Large intestine (tissue), 3 donors: ENCODE results near the gene FLYWCH1. TPM values are rescaled to one million over a fixed set of nuclear protein-coding genes. Genes with fewer than 3 reads are reported as not detected.

Source experiments
- DNase-seq, 2 donors: peaks; one replicate each; pipeline versions ENCODE4 v3.0.0 to v3.0.0-alpha.2; 2013
- H3K27ac ChIP-seq: one replicate; pipeline ENCODE4 v1.5.1; 2013; ENCODE audit warnings: low read length
- H3K27me3 ChIP-seq: 2 replicates; pipeline ENCODE4 v1.6.1; 2013; ENCODE audit warnings: low read length; ENCODE audit not compliant: control insufficient read depth, insufficient read depth
- H3K36me3 ChIP-seq: 2 replicates; pipeline ENCODE4 v1.6.1; 2013; ENCODE audit warnings: low read length; ENCODE audit not compliant: control insufficient read depth, insufficient read depth
- H3K4me1 ChIP-seq: one replicate; pipeline ENCODE4 v1.6.1; 2013; ENCODE audit warnings: low read length; ENCODE audit not compliant: control insufficient read depth, insufficient read depth
- H3K4me3 ChIP-seq: one replicate; pipeline ENCODE4 v1.5.1; 2013; ENCODE audit warnings: low read length
- H3K9me3 ChIP-seq: one replicate; pipeline ENCODE4 v1.6.1; 2013; ENCODE audit warnings: mild to moderate bottlenecking, low read depth, low read length, moderate library complexity; ENCODE audit not compliant: control insufficient read depth
- WGBS: methylation state at CpG from one replicate; pipeline ENCODE4 v1.1.5; 2013; ENCODE audit warnings: low lambda C conversion rate; ENCODE audit not compliant: insufficient coverage; 5-methylcytosine and 5-hydroxymethylcytosine counted together
- polyA plus RNA-seq: library from polyadenylated mRNA; unstranded; fragments of 120-200 nt; gene quantifications from one replicate; pipeline ENCODE4 v1.2.1, GENCODE V29; 2013

FLYWCH1 gene
- polyA plus RNA-seq, 1 donor, result 22.0 TPM

GRCh38 chr16:2985462-2985861, 73.7 kb downstream of the FLYWCH1 start:
- no peaks in the 10 kb centered on the region for H3K36me3 ChIP-seq
- no peak overlapping the region for H3K4me3 ChIP-seq
- no peak for DNase-seq
- no CpG with 5 or more reads among the region's 9 CpGs for WGBS
- no peaks in the 10 kb centered on the region for H3K9me3 ChIP-seq
- peaks cover 5% of the 10 kb centered on the region for H3K4me1 ChIP-seq
- no peak overlapping the region for H3K27ac ChIP-seq
- H3K27me3 ChIP-seq, result no peaks in the 10 kb centered on the region

- H3K27ac ChIP-seq, result no peak overlapping the region
- no peak for DNase-seq
- no peak overlapping the region for H3K4me3 ChIP-seq
- H3K27me3 ChIP-seq, result no peaks in the 10 kb centered on the region
- no peaks in the 10 kb centered on the region for H3K9me3 ChIP-seq
- no peaks in the 10 kb centered on the region for H3K36me3 ChIP-seq
- WGBS, result no CpG with 5 or more reads among the region's 15 CpGs
- H3K4me1 ChIP-seq, result peaks cover 3% of the 10 kb centered on the region
Observed at GRCh38 chr16:2985893-2986355, 74.2 kb downstream of the FLYWCH1 start.

- Histone ChIP-seq H3K4me1 (no peaks in the 10 kb centered on the region), H3K9me3 (no peaks in the 10 kb centered on the region), H3K4me3 (no peak overlapping the region)
Observed at GRCh38 chr16:2986623-2987188, 75.0 kb downstream of the FLYWCH1 start.

GRCh38 chr16:2987286-2987685, 75.6 kb downstream of the FLYWCH1 start:
- Histone ChIP-seq H3K27ac (no peak overlapping the region), H3K9me3 (no peaks in the 10 kb centered on the region), H3K4me1 (no peaks in the 10 kb centered on the region), H3K36me3 (no peaks in the 10 kb centered on the region), H3K4me3 (no peak overlapping the region), H3K27me3 (no peaks in the 10 kb centered on the region)
- no peak for DNase-seq
- WGBS, result no CpG with 5 or more reads among the region's 9 CpGs

More at GRCh38 chr16:2986623-2987188, 75.0 kb downstream of the FLYWCH1 start:
- H3K27me3 ChIP-seq, result no peaks in the 10 kb centered on the region
- no peak overlapping the region for H3K27ac ChIP-seq
- no CpG with 5 or more reads among the region's 17 CpGs for WGBS
- no peaks in the 10 kb centered on the region for H3K36me3 ChIP-seq
- no peak for DNase-seq

- H3K4me3 ChIP-seq, result no peak overlapping the region
- H3K27ac ChIP-seq, result no peak overlapping the region
- H3K36me3 ChIP-seq, result no peaks in the 10 kb centered on the region
- H3K4me1 ChIP-seq, result no peaks in the 10 kb centered on the region
- H3K9me3 ChIP-seq, result no peaks in the 10 kb centered on the region
- DNase-seq, result no peak
- no CpG with 5 or more reads among the region's 8 CpGs for WGBS
- H3K27me3 ChIP-seq, result no peaks in the 10 kb centered on the region
Observed at GRCh38 chr16:2987833-2988232, 76.1 kb downstream of the FLYWCH1 start.

GRCh38 chr16:2988590-2989099, 76.9 kb downstream of the FLYWCH1 start:
- Histone ChIP-seq H3K27ac (no peak overlapping the region), H3K9me3 (no peaks in the 10 kb centered on the region), H3K27me3 (no peaks in the 10 kb centered on the region), H3K4me3 (no peak overlapping the region), H3K36me3 (no peaks in the 10 kb centered on the region), H3K4me1 (no peaks in the 10 kb centered on the region)
- WGBS, result no CpG with 5 or more reads among the region's 8 CpGs
- DNase-seq, result no peak

- Histone ChIP-seq H3K4me1 (no peaks in the 10 kb centered on the region), H3K9me3 (no peaks in the 10 kb centered on the region), H3K27ac (no peak overlapping the region), H3K4me3 (no peak overlapping the region), H3K27me3 (no peaks in the 10 kb centered on the region), H3K36me3 (no peaks in the 10 kb centered on the region)
- no peak for DNase-seq
- WGBS, result no CpG with 5 or more reads among the region's 10 CpGs
Observed at GRCh38 chr16:2990891-2991290, 79.2 kb downstream of the FLYWCH1 start.

GRCh38 chr16:2991566-2992261, 80.0 kb downstream of the FLYWCH1 start:
- Histone ChIP-seq H3K4me3 (no peak overlapping the region), H3K4me1 (no peaks in the 10 kb centered on the region), H3K27ac (no peak overlapping the region), H3K36me3 (no peaks in the 10 kb centered on the region), H3K9me3 (no peaks in the 10 kb centered on the region), H3K27me3 (no peaks in the 10 kb centered on the region)
- DNase-seq, result no peak
- WGBS, result no CpG with 5 or more reads among the region's 12 CpGs

GRCh38 chr16:2992383-2993081, 80.8 kb downstream of the FLYWCH1 start:
- Histone ChIP-seq H3K36me3 (no peaks in the 10 kb centered on the region), H3K27ac (no peak overlapping the region), H3K27me3 (no peaks in the 10 kb centered on the region), H3K4me1 (no peaks in the 10 kb centered on the region), H3K9me3 (no peaks in the 10 kb centered on the region), H3K4me3 (no peak overlapping the region)
- no CpG with 5 or more reads among the region's 14 CpGs for WGBS
- DNase-seq, result no peak

- Histone ChIP-seq H3K4me3 (no peak overlapping the region), H3K36me3 (no peaks in the 10 kb centered on the region), H3K27me3 (no peaks in the 10 kb centered on the region), H3K9me3 (no peaks in the 10 kb centered on the region), H3K27ac (no peak overlapping the region), H3K4me1 (no peaks in the 10 kb centered on the region)
- WGBS, result no CpG with 5 or more reads among the region's 13 CpGs
- DNase-seq, result no peak
Observed at GRCh38 chr16:2996298-2996697, 84.6 kb downstream of the FLYWCH1 start.
